ENCODE results near the gene ACBD4.

DNA sequence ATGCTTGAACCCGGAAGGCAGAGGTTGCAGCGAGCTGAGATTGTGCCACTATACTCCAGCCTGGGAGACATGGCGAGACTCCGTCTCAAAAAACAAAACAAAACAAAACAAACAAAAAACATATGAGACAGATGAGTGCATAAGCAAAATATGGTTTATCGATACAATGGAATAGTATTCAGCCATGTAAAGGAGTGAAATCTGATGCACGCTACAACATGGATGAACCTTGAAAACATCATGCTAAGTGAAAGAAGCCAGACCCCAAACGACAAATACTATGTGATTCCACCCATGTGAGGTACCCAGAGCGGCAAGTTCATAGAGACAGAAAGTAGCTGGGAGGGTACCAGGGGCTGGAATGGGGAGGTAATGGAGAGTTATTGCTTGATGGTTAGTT lies 10.0 kb upstream of the ACBD4 start:
- TF ChIP-seq, protein P1, sequence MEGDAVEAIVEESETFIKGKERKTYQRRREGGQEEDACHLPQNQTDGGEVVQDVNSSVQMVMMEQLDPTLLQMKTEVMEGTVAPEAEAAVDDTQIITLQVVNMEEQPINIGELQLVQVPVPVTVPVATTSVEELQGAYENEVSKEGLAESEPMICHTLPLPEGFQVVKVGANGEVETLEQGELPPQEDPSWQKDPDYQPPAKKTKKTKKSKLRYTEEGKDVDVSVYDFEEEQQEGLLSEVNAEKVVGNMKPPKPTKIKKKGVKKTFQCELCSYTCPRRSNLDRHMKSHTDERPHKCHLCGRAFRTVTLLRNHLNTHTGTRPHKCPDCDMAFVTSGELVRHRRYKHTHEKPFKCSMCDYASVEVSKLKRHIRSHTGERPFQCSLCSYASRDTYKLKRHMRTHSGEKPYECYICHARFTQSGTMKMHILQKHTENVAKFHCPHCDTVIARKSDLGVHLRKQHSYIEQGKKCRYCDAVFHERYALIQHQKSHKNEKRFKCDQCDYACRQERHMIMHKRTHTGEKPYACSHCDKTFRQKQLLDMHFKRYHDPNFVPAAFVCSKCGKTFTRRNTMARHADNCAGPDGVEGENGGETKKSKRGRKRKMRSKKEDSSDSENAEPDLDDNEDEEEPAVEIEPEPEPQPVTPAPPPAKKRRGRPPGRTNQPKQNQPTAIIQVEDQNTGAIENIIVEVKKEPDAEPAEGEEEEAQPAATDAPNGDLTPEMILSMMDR (IDR thresholded peaks at IDR 0.05) = no peak
- TF ChIP-seq POLR2A (IDR thresholded peaks at IDR 0.05) = no peak
- TF ChIP-seq EP300 (IDR thresholded peaks at IDR 0.05) = no peak

All from tibial nerve (tissue), 4 donors.